Measurements from ENCODE around the gene NOXA1.

NOXA1 gene

GRCh38 chr9:137447722-137448601, 24.8 kb downstream of the NOXA1 start:
- Histone ChIP-seq H3K36me3 (ENCODE audit: control insufficient read depth in 1 of 2, insufficient read depth in 2 of 2, low read depth in 1 of 2, low read length in 2 of 2) (peaks cover 12 to 48% of the 10 kb centered on the region in 2 experiments), H3K4me1 (ENCODE audit: control insufficient read depth, insufficient read depth, low read depth, low read length) (peaks cover 10% of the 10 kb centered on the region), H4K8ac (ENCODE audit: low read length) (no peak overlapping the region), H2BK12ac (ENCODE audit: low read length in 2 of 2) (no peak overlapping the region), H3K9ac (ENCODE audit: low read length) (no peak overlapping the region), H2BK120ac (ENCODE audit: low read depth, low read length) (no peak overlapping the region), H3K79me1 (replicated peaks; ENCODE audit: low read length, poor library complexity, severe bottlenecking) (peaks cover 4% of the 10 kb centered on the region), H3K27ac (ENCODE audit: low read length, poor library complexity, severe bottlenecking) (no peak overlapping the region), H3K18ac (ENCODE audit: low read depth in 1 of 2, low read length in 2 of 2) (no peak overlapping the region), H3K9me3 (ENCODE audit: control insufficient read depth, low read length) (no peaks in the 10 kb centered on the region), H2BK15ac (ENCODE audit: low read depth, poor library complexity, severe bottlenecking) (no peak overlapping the region), H3K4ac (ENCODE audit: low read depth in 1 of 2, low read length in 2 of 2) (no peak overlapping the region), H3K27me3 (ENCODE audit: control insufficient read depth in 1 of 2, insufficient read depth in 1 of 2, low read length in 2 of 2) (peaks cover 0 to under 1% of the 10 kb centered on the region in 2 experiments), H2BK5ac (ENCODE audit: low read depth, low read length, poor library complexity, severe bottlenecking) (no peak overlapping the region), H4K91ac (ENCODE audit: low read length) (peak overlapping the region; percentile 65), H2AK5ac (ENCODE audit: low read length, severe bottlenecking) (no peak overlapping the region), H3K23ac (ENCODE audit: low read length in 2 of 2) (no peak overlapping the region), H3K14ac (ENCODE audit: low read length in 2 of 2) (no peak overlapping the region), H3K4me3 (ENCODE audit: insufficient read depth in 1 of 2, low read depth in 1 of 2, low read length in 2 of 2) (no peak overlapping the region), H3K4me2 (ENCODE audit: low read length, poor library complexity, severe bottlenecking) (no peak overlapping the region), H2AFZ (ENCODE audit: low read depth, low read length) (no peak overlapping the region)
- no peak for DNase-seq
- 93% methylated on average over 27 of the region's 27 CpGs for WGBS

- H3K4me3 ChIP-seq (ENCODE audit: insufficient read depth in 1 of 2, low read depth in 1 of 2, low read length in 2 of 2), result no peak overlapping the region
- no peak overlapping the region for H3K4ac ChIP-seq (ENCODE audit: low read depth in 1 of 2, low read length in 2 of 2)
- no peak overlapping the region for H2BK12ac ChIP-seq (ENCODE audit: low read length in 2 of 2)
- no peaks in the 10 kb centered on the region for H3K27me3 ChIP-seq (ENCODE audit: control insufficient read depth in 1 of 2, insufficient read depth in 1 of 2, low read length in 2 of 2)
- 94% methylated on average over 16 of the region's 16 CpGs for WGBS
- no peak overlapping the region for H3K27ac ChIP-seq (ENCODE audit: low read length, poor library complexity, severe bottlenecking)
- H3K23ac ChIP-seq (ENCODE audit: low read length in 2 of 2), result no peak overlapping the region
- peaks cover 14% of the 10 kb centered on the region for H3K4me1 ChIP-seq (ENCODE audit: control insufficient read depth, insufficient read depth, low read depth, low read length)
- H4K91ac ChIP-seq (ENCODE audit: low read length), result no peak overlapping the region
- H3K9me3 ChIP-seq (ENCODE audit: control insufficient read depth, low read length), result no peaks in the 10 kb centered on the region
- H3K18ac ChIP-seq (ENCODE audit: low read depth in 1 of 2, low read length in 2 of 2), result no peak overlapping the region
- H4K8ac ChIP-seq (ENCODE audit: low read length), result no peak overlapping the region
- no peak overlapping the region for H2AFZ ChIP-seq (ENCODE audit: low read depth, low read length)
- H3K4me2 ChIP-seq (ENCODE audit: low read length, poor library complexity, severe bottlenecking), result no peak overlapping the region
- no peak overlapping the region for H3K9ac ChIP-seq (ENCODE audit: low read length)
- peaks cover 12 to 55% of the 10 kb centered on the region in 2 experiments for H3K36me3 ChIP-seq (ENCODE audit: control insufficient read depth in 1 of 2, insufficient read depth in 2 of 2, low read depth in 1 of 2, low read length in 2 of 2)
- H2BK5ac ChIP-seq (ENCODE audit: low read depth, low read length, poor library complexity, severe bottlenecking), result no peak overlapping the region
- no peak overlapping the region for H3K14ac ChIP-seq (ENCODE audit: low read length in 2 of 2)
- no peak overlapping the region for H2BK120ac ChIP-seq (ENCODE audit: low read depth, low read length)
- no peak overlapping the region for H2BK15ac ChIP-seq (ENCODE audit: low read depth, poor library complexity, severe bottlenecking)
- no peak overlapping the region for H2AK5ac ChIP-seq (ENCODE audit: low read length, severe bottlenecking)
- DNase-seq, result no peak
- H3K79me1 ChIP-seq (replicated peaks; ENCODE audit: low read length, poor library complexity, severe bottlenecking), result peaks cover 8% of the 10 kb centered on the region
These were observed 25.4 kb downstream of the NOXA1 start for GRCh38 chr9:137448602-137448962.

GRCh38 chr9:137449081-137449844, 26.1 kb downstream of the NOXA1 start:
- Histone ChIP-seq H3K27ac (ENCODE audit: low read length, poor library complexity, severe bottlenecking) (no peak overlapping the region), H3K36me3 (ENCODE audit: control insufficient read depth in 1 of 2, insufficient read depth in 2 of 2, low read depth in 1 of 2, low read length in 2 of 2) (peaks cover 12 to 58% of the 10 kb centered on the region in 2 experiments), H4K8ac (ENCODE audit: low read length) (no peak overlapping the region), H4K91ac (ENCODE audit: low read length) (no peak overlapping the region), H3K4ac (ENCODE audit: low read depth in 1 of 2, low read length in 2 of 2) (no peak overlapping the region), H3K23ac (ENCODE audit: low read length in 2 of 2) (no peak overlapping the region), H2AK5ac (ENCODE audit: low read length, severe bottlenecking) (no peak overlapping the region), H3K9ac (ENCODE audit: low read length) (no peak overlapping the region), H2BK15ac (ENCODE audit: low read depth, poor library complexity, severe bottlenecking) (no peak overlapping the region), H2AFZ (ENCODE audit: low read depth, low read length) (no peak overlapping the region), H2BK120ac (ENCODE audit: low read depth, low read length) (no peak overlapping the region), H3K27me3 (ENCODE audit: control insufficient read depth in 1 of 2, insufficient read depth in 1 of 2, low read length in 2 of 2) (no peaks in the 10 kb centered on the region), H3K4me3 (ENCODE audit: insufficient read depth in 1 of 2, low read depth in 1 of 2, low read length in 2 of 2) (no peak overlapping the region), H2BK5ac (ENCODE audit: low read depth, low read length, poor library complexity, severe bottlenecking) (no peak overlapping the region), H3K79me1 (replicated peaks; ENCODE audit: low read length, poor library complexity, severe bottlenecking) (peaks cover 8% of the 10 kb centered on the region), H3K4me2 (ENCODE audit: low read length, poor library complexity, severe bottlenecking) (no peak overlapping the region), H3K9me3 (ENCODE audit: control insufficient read depth, low read length) (no peaks in the 10 kb centered on the region), H3K18ac (ENCODE audit: low read depth in 1 of 2, low read length in 2 of 2) (no peak overlapping the region), H2BK12ac (ENCODE audit: low read length in 2 of 2) (no peak overlapping the region), H3K4me1 (ENCODE audit: control insufficient read depth, insufficient read depth, low read depth, low read length) (peaks cover 18% of the 10 kb centered on the region), H3K14ac (ENCODE audit: low read length in 2 of 2) (no peak overlapping the region)
- 93% methylated on average over 34 of the region's 36 CpGs for WGBS
- DNase-seq, result no peak

GRCh38 chr9:137449931-137450538, 26.8 kb downstream of the NOXA1 start:
- Histone ChIP-seq H2BK5ac (ENCODE audit: low read depth, low read length, poor library complexity, severe bottlenecking) (no peak overlapping the region), H3K14ac (ENCODE audit: low read length in 2 of 2) (no peak overlapping the region), H2AFZ (ENCODE audit: low read depth, low read length) (no peak overlapping the region), H2AK5ac (ENCODE audit: low read length, severe bottlenecking) (no peak overlapping the region), H3K4me3 (ENCODE audit: insufficient read depth in 1 of 2, low read depth in 1 of 2, low read length in 2 of 2) (no peak overlapping the region), H2BK120ac (ENCODE audit: low read depth, low read length) (no peak overlapping the region), H4K91ac (ENCODE audit: low read length) (no peak overlapping the region), H3K23ac (ENCODE audit: low read length in 2 of 2) (no peak overlapping the region), H3K4me1 (ENCODE audit: control insufficient read depth, insufficient read depth, low read depth, low read length) (peaks cover 26% of the 10 kb centered on the region), H2BK15ac (ENCODE audit: low read depth, poor library complexity, severe bottlenecking) (no peak overlapping the region), H3K18ac (ENCODE audit: low read depth in 1 of 2, low read length in 2 of 2) (no peak overlapping the region), H3K4me2 (ENCODE audit: low read length, poor library complexity, severe bottlenecking) (no peak overlapping the region), H3K79me1 (replicated peaks; ENCODE audit: low read length, poor library complexity, severe bottlenecking) (peaks cover 11% of the 10 kb centered on the region), H4K8ac (ENCODE audit: low read length) (no peak overlapping the region), H3K36me3 (ENCODE audit: control insufficient read depth in 1 of 2, insufficient read depth in 2 of 2, low read depth in 1 of 2, low read length in 2 of 2) (peaks cover 12 to 65% of the 10 kb centered on the region in 2 experiments), H3K27me3 (ENCODE audit: control insufficient read depth in 1 of 2, insufficient read depth in 1 of 2, low read length in 2 of 2) (no peaks in the 10 kb centered on the region), H3K4ac (ENCODE audit: low read depth in 1 of 2, low read length in 2 of 2) (no peak overlapping the region), H2BK12ac (ENCODE audit: low read length in 2 of 2) (no peak overlapping the region), H3K9me3 (ENCODE audit: control insufficient read depth, low read length) (no peaks in the 10 kb centered on the region), H3K27ac (ENCODE audit: low read length, poor library complexity, severe bottlenecking) (no peak overlapping the region), H3K9ac (ENCODE audit: low read length) (no peak overlapping the region)
- no peak for DNase-seq
- WGBS, result 92% methylated on average over 15 of the region's 18 CpGs
